Measurements from ENCODE around the gene TMEM11.

DNA sequence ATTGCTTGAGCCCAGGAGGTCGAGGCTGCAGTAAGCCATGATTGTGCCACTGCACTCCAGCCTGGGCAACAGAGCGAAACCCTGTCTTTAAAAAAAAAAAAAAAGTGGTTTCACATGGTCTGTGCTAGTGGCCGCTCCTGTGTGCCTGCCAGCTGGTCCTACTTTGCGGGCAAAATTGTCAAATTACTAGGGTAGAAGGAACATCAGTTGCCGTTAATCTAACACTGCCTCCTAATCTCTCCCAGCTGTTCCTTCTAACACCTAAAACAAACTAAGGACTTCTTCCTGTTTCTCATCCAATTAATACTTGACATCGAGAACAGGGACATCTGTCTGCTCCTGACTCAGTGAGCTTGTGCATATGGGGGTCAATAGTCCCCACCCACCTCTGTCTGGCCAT, 23.9 kb downstream of the TMEM11 start:
- TF ChIP-seq, protein P1, sequence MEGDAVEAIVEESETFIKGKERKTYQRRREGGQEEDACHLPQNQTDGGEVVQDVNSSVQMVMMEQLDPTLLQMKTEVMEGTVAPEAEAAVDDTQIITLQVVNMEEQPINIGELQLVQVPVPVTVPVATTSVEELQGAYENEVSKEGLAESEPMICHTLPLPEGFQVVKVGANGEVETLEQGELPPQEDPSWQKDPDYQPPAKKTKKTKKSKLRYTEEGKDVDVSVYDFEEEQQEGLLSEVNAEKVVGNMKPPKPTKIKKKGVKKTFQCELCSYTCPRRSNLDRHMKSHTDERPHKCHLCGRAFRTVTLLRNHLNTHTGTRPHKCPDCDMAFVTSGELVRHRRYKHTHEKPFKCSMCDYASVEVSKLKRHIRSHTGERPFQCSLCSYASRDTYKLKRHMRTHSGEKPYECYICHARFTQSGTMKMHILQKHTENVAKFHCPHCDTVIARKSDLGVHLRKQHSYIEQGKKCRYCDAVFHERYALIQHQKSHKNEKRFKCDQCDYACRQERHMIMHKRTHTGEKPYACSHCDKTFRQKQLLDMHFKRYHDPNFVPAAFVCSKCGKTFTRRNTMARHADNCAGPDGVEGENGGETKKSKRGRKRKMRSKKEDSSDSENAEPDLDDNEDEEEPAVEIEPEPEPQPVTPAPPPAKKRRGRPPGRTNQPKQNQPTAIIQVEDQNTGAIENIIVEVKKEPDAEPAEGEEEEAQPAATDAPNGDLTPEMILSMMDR (IDR thresholded peaks at IDR 0.05) = no peak
- TF ChIP-seq POLR2AphosphoS5 (IDR thresholded peaks at IDR 0.05) = no peak
